Neural crest cell (in vitro differentiated cells): ENCODE results near the gene ARHGAP28. TPM values are rescaled to one million over a fixed set of nuclear protein-coding genes. Genes with fewer than 3 reads are reported as not detected.

ENCODE experiments used
- DNase-seq: peaks from one replicate; pipeline ENCODE4 v3.0.0; 2021; ENCODE audit warnings: low read depth, mixed read lengths, low spot score
- H3K27ac Mint-ChIP-seq: one replicate; pipeline ENCODE4 v1.8.0; 2021; ENCODE audit warnings: mild to moderate bottlenecking, mixed read lengths; ENCODE audit not compliant: unreplicated experiment
- H3K27me3 Mint-ChIP-seq: 2 replicates; pipeline ENCODE4 v1.8.0; 2021; ENCODE audit warnings: low read depth, mild to moderate bottlenecking, mixed read lengths
- H3K36me3 Mint-ChIP-seq: 2 replicates; pipeline ENCODE4 v1.8.0; 2021; ENCODE audit warnings: low read depth, mild to moderate bottlenecking, mixed read lengths
- H3K4me1 Mint-ChIP-seq: 2 replicates; pipeline ENCODE4 v1.8.0; 2021; ENCODE audit warnings: mixed read lengths
- H3K4me3 Mint-ChIP-seq: one replicate; pipeline ENCODE4 v1.8.0; 2021; ENCODE audit warnings: mild to moderate bottlenecking, mixed read lengths
- H3K9me3 Mint-ChIP-seq: 2 replicates; pipeline ENCODE4 v1.8.0; 2021; ENCODE audit warnings: mixed read lengths
- CTCF ChIP-seq: fragments of 200-600 bp; sonication (generic); conservative IDR thresholded peaks from 2 replicates; pipeline ENCODE4 v1.5.0; 2021; ENCODE audit warnings: antibody characterized with exemption, mild to moderate bottlenecking
- total RNA-seq: library from RNA; stranded (reverse); gene quantifications from 2 replicates; pipeline ENCODE4 v1.2.1, GENCODE V29; 2021

Gene ARHGAP28
- total RNA-seq, 1 donor from 2014 or later = 20.2 TPM

GRCh38 chr18:6859676-6860422 is 130.3 kb downstream of the ARHGAP28 start:
- H3K27ac Mint-ChIP-seq = no peak overlapping the region

DNA sequence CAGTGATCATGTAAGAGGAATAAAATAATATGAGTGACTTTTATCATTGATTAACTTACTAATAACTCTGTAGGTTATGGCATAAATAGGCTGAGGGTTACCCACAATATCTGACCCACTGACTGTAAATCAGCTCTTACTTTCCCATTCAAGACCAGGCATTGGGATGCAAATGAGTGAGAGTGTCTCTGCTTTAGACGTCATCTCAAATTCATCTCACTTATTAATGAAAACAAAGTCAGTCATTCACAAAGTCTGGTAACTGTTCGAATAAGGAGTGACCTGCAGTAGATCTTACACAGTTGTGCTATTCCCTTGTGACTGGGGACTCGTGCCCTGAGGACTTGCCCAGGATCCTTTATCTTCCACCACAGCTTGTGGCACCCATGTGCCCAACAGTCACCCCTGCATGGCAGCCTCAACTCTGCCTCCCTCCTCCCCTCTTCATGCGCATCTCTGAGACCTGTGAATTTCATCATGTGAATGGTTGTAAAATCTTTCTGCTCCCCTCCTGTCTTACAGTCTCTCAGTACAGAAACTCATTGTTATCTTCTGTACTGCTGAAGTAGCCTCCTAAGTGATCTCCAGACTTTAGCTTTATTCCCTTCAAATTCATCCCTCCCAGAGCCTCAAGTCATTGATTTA is 131.4 kb downstream of the ARHGAP28 start:
- H3K27ac Mint-ChIP-seq = no peak overlapping the region
- no peak for DNase-seq

More at GRCh38 chr18:6859676-6860422, 130.3 kb downstream of the ARHGAP28 start:
- DNase-seq = no peak
- Mint-ChIP-seq H3K9me3 (no peaks in the 10 kb centered on the region), H3K4me3 (no peak overlapping the region), H3K27me3 (no peaks in the 10 kb centered on the region), H3K36me3 (no peaks in the 10 kb centered on the region), H3K4me1 (peaks cover 12% of the 10 kb centered on the region)
- TF ChIP-seq CTCF = no peak

DNA sequence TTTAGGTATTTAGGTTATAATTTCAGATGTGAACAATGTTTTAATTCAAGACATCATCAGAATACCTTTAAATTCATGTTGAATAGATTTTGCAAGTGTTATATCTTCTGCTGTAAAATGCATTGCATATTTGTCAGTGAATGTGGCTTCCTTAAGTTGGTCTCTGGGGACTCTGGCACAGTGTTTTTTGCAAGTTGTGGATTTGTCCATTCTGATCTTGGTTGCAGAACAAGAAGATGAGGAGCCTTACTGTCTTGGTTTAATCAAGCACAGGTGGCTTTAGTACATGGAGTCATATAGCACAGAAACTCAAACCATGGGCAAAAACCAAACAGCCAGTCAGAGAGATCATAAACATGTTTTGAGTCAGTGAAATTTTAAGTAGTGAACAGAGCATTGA is 135.7 kb downstream of the ARHGAP28 start:
- H3K4me3 Mint-ChIP-seq = no peak overlapping the region
- no peak for TF ChIP-seq CTCF
- no peaks in the 10 kb centered on the region for H3K9me3 Mint-ChIP-seq
- no peaks in the 10 kb centered on the region for H3K36me3 Mint-ChIP-seq
- no peak overlapping the region for H3K27ac Mint-ChIP-seq
- DNase-seq = no peak
- H3K27me3 Mint-ChIP-seq = no peaks in the 10 kb centered on the region
- peaks cover 5% of the 10 kb centered on the region for H3K4me1 Mint-ChIP-seq

More for the DNA sequence above, 131.4 kb downstream of the ARHGAP28 start:
- no peak for TF ChIP-seq CTCF
- no peaks in the 10 kb centered on the region for H3K27me3 Mint-ChIP-seq
- no peak overlapping the region for H3K4me3 Mint-ChIP-seq
- peaks cover 12% of the 10 kb centered on the region for H3K4me1 Mint-ChIP-seq
- no peaks in the 10 kb centered on the region for H3K36me3 Mint-ChIP-seq
- H3K9me3 Mint-ChIP-seq = no peaks in the 10 kb centered on the region

GRCh38 chr18:6866552-6867085 is 137.1 kb downstream of the ARHGAP28 start:
- H3K4me1 Mint-ChIP-seq = no peaks in the 10 kb centered on the region
- TF ChIP-seq CTCF = no peak
- no peak for DNase-seq
- H3K4me3 Mint-ChIP-seq = no peak overlapping the region
- H3K27ac Mint-ChIP-seq = no peak overlapping the region
- no peaks in the 10 kb centered on the region for H3K36me3 Mint-ChIP-seq
- no peaks in the 10 kb centered on the region for H3K27me3 Mint-ChIP-seq
- H3K9me3 Mint-ChIP-seq = no peaks in the 10 kb centered on the region

GRCh38 chr18:6868033-6868432 is 138.5 kb downstream of the ARHGAP28 start:
- H3K36me3 Mint-ChIP-seq = no peaks in the 10 kb centered on the region
- H3K4me1 Mint-ChIP-seq = peaks cover 3% of the 10 kb centered on the region
- H3K27me3 Mint-ChIP-seq = no peaks in the 10 kb centered on the region
- H3K9me3 Mint-ChIP-seq = no peaks in the 10 kb centered on the region
- H3K27ac Mint-ChIP-seq = no peak overlapping the region
- no peak for DNase-seq
- H3K4me3 Mint-ChIP-seq = no peak overlapping the region
- TF ChIP-seq CTCF = no peak
